GM12878 (cell line): ENCODE results near the gene HBP1. TPM values are rescaled to one million over a fixed set of nuclear protein-coding genes. Genes with fewer than 3 reads are reported as not detected.

Source experiments
- ATF7 ChIP-seq: fragments of 450-650 bp; IDR thresholded peaks from 2 replicates; pipeline ENCODE4 v1.6.1; 2016; ENCODE audit warnings: low read depth, mild to moderate bottlenecking
- BMI1 ChIP-seq: fragments of 450-650 bp; IDR thresholded peaks from 2 replicates; pipeline ENCODE4 v1.6.1; 2016; ENCODE audit warnings: mild to moderate bottlenecking, moderate library complexity, borderline replicate concordance
- CTCF ChIP-seq, 3 experiments: IDR thresholded peaks in 2 of 3; conservative IDR thresholded peaks in 1 of 3; 2 replicates each; pipeline ENCODE4 v1.5.1; 2011; ENCODE audit warnings: low read depth in 3 of 3, low read length in 3 of 3, mild to moderate bottlenecking in 3 of 3, control low read depth in 2 of 3, moderate library complexity in 2 of 3, inconsistent platforms in 1 of 3, mixed read lengths in 1 of 3; ENCODE audit not compliant: control insufficient read depth in 2 of 3, insufficient read depth in 1 of 3; ENCODE audit errors: extremely low read depth in 1 of 3
- CUX1 ChIP-seq: IDR thresholded peaks from 2 replicates; pipeline ENCODE4 v1.6.1; 2012; ENCODE audit warnings: improper control_type of control experiment, low read depth, low read length; ENCODE audit not compliant: insufficient replicate concordance
- EGR1 ChIP-seq, 2 experiments: IDR thresholded peaks; 1 replicate in 1 of 2; 2 replicates in 1 of 2; pipeline ENCODE4 v1.6.1; 2011 to 2012; ENCODE audit warnings: low read depth in 2 of 2, low read length in 2 of 2, borderline replicate concordance in 1 of 2, mild to moderate bottlenecking in 1 of 2, moderate library complexity in 1 of 2
- HDGF ChIP-seq: fragments of 450-650 bp; IDR thresholded peaks from 2 replicates; pipeline ENCODE4 v1.6.1; 2016; ENCODE audit warnings: antibody characterized with exemption
- IKZF2 ChIP-seq, 2 experiments: fragments of 450-650 bp; IDR thresholded peaks; 2 replicates each; pipeline ENCODE4 v1.6.1; 2017; ENCODE audit warnings: mild to moderate bottlenecking in 2 of 2, moderate library complexity in 2 of 2
- KDM1A ChIP-seq: fragments of 200-600 bp; sonication (generic); IDR thresholded peaks from 2 replicates; pipeline ENCODE4 v1.6.1; 2016; ENCODE audit warnings: borderline replicate concordance
- MTA3 ChIP-seq: IDR thresholded peaks from 2 replicates; pipeline ENCODE4 v1.6.1; 2012; ENCODE audit warnings: low read length, inconsistent platforms, borderline replicate concordance
- NR2F1 ChIP-seq: fragments of 450-650 bp; conservative IDR thresholded peaks from 2 replicates; pipeline ENCODE4 v1.6.1; 2017; ENCODE audit warnings: mild to moderate bottlenecking
- PML ChIP-seq: IDR thresholded peaks from 2 replicates; pipeline ENCODE4 v1.6.1; 2012; ENCODE audit warnings: low read length, inconsistent platforms
- RAD21 ChIP-seq: IDR thresholded peaks from 2 replicates; pipeline ENCODE4 v1.6.1; 2011; ENCODE audit warnings: mild to moderate bottlenecking, low read depth, low read length, moderate library complexity; ENCODE audit not compliant: insufficient read depth
- RB1 ChIP-seq: fragments of 450-650 bp; formaldehyde crosslinking; IDR thresholded peaks from 2 replicates; pipeline ENCODE4 v1.6.1; 2017; ENCODE audit warnings: mild to moderate bottlenecking, borderline replicate concordance
- SMARCA5 ChIP-seq: fragments of 450-650 bp; IDR thresholded peaks from 2 replicates; pipeline ENCODE4 v1.6.1; 2017; ENCODE audit warnings: mild to moderate bottlenecking
- SP1 ChIP-seq: IDR thresholded peaks from one replicate; pipeline ENCODE4 v1.6.1; 2011; ENCODE audit warnings: low read depth, low read length
- SREBF1 ChIP-seq: IDR thresholded peaks from 2 replicates; pipeline ENCODE4 v1.6.1; 2012; ENCODE audit warnings: mild to moderate bottlenecking, low read length
- YY1 ChIP-seq: IDR thresholded peaks from 2 replicates; pipeline ENCODE4 v1.6.1; 2011; ENCODE audit warnings: low read depth, mild to moderate bottlenecking, low read length
- ZSCAN29 ChIP-seq: fragments of 450-650 bp; IDR thresholded peaks from 2 replicates; pipeline ENCODE4 v1.6.1; 2017; ENCODE audit warnings: mild to moderate bottlenecking, moderate library complexity
- polyA plus RNA-seq, 11 experiments: library from polyadenylated mRNA; depleted of rRNA in 4 of 11; unstranded in 6 of 11; stranded (reverse) in 5 of 11; fragments of >200 nt; fragmentation: Nextera tagmentation in 4 of 11; fragmentation: Illumina TruSeq in 1 of 11; extraction: Ambion mirVana in 4 of 11; extraction: Trizol in 1 of 11; gene quantifications; 1 replicate in 1 of 11; 2 replicates in 10 of 11; pipeline versions ENCODE4 v1.2.1 to v1.2.3, GENCODE V29; 2011 to 2016; ENCODE audit warnings: inconsistent platforms in 2 of 11, missing spikeins in 2 of 11, low read depth in 1 of 11
- total RNA-seq, 4 experiments: library from RNA; depleted of rRNA in 3 of 4; stranded (reverse); fragments of >200 nt in 3 of 4; fragmentation: Illumina TruSeq in 1 of 4; extraction: Trizol in 1 of 4; gene quantifications; 2 replicates each; pipeline versions ENCODE4 v1.2.1 to v1.2.3, GENCODE V29; 2013 to 2021
- TF ChIP-seq, protein P1 (sequence below): fragments of 450-650 bp; IDR thresholded peaks from 2 replicates; pipeline ENCODE4 v1.6.1; 2016; ENCODE audit warnings: mild to moderate bottlenecking, moderate library complexity, borderline replicate concordance

Gene HBP1
- total and polyA plus RNA-seq, 10 of the 15 experiments (the other 5 are each of a cell fraction or from before 2014, with no cell fraction given), result 5.8 to 30.9 (median 9.4) TPM

GRCh38 chr7:107167483-107168232 lies 1.1 kb upstream of the HBP1 start (continued):
- 0 out of 2 replicates have a peak, but pooled peaks have one; percentile 42 for TF ChIP-seq HDGF
- peak; percentile 47; the same call in 1 of the 2 replicates for TF ChIP-seq PML
- peak; percentile 92 for TF ChIP-seq ATF7
- no peak for TF ChIP-seq NR2F1
- no peak for TF ChIP-seq KDM1A
- TF ChIP-seq IKZF2 (IDR thresholded peaks at IDR 0.05), result peak; percentile 21 to 65; a peak in 2 of 4 replicates
- 0 out of 2 replicates have a peak, but pooled peaks have one; percentile 10 for TF ChIP-seq SMARCA5
- 0 out of 2 replicates have a peak, but pooled peaks have one; percentile 30 for TF ChIP-seq MTA3
- TF ChIP-seq CTCF (IDR thresholded peaks at IDR 0.05 in 2 of 3, conservative IDR thresholded peaks at IDR 0.05 in 1 of 3; ENCODE audit: control insufficient read depth in 2 of 3, extremely low read depth in 1 of 3, insufficient read depth in 1 of 3, low read depth in 3 of 3, low read length in 3 of 3), result peak in 1 of 3 experiments; percentile 24; a peak in 1 of 6 replicates
- no peak for TF ChIP-seq SP1
- peak; percentile 76; the same call in 1 of the 2 replicates for TF ChIP-seq YY1
- TF ChIP-seq RAD21, result 0 out of 2 replicates have a peak, but pooled peaks have one; percentile 15
- TF ChIP-seq SREBF1, result no peak
- peak in 1 of 2 experiments; percentile 70; a peak in 2 of 3 replicates for TF ChIP-seq EGR1 (IDR thresholded peaks at IDR 0.05; ENCODE audit: borderline replicate concordance in 1 of 2, low read depth in 2 of 2, low read length in 2 of 2)
- no peak for TF ChIP-seq ZSCAN29
- TF ChIP-seq BMI1, result no peak
- TF ChIP-seq, protein P1, sequence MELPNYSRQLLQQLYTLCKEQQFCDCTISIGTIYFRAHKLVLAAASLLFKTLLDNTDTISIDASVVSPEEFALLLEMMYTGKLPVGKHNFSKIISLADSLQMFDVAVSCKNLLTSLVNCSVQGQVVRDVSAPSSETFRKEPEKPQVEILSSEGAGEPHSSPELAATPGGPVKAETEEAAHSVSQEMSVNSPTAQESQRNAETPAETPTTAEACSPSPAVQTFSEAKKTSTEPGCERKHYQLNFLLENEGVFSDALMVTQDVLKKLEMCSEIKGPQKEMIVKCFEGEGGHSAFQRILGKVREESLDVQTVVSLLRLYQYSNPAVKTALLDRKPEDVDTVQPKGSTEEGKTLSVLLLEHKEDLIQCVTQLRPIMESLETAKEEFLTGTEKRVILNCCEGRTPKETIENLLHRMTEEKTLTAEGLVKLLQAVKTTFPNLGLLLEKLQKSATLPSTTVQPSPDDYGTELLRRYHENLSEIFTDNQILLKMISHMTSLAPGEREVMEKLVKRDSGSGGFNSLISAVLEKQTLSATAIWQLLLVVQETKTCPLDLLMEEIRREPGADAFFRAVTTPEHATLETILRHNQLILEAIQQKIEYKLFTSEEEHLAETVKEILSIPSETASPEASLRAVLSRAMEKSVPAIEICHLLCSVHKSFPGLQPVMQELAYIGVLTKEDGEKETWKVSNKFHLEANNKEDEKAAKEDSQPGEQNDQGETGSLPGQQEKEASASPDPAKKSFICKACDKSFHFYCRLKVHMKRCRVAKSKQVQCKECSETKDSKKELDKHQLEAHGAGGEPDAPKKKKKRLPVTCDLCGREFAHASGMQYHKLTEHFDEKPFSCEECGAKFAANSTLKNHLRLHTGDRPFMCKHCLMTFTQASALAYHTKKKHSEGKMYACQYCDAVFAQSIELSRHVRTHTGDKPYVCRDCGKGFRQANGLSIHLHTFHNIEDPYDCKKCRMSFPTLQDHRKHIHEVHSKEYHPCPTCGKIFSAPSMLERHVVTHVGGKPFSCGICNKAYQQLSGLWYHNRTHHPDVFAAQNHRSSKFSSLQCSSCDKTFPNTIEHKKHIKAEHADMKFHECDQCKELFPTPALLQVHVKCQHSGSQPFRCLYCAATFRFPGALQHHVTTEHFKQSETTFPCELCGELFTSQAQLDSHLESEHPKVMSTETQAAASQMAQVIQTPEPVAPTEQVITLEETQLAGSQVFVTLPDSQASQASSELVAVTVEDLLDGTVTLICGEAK, result peak; percentile 52; the same call in 1 of the 2 replicates
- peak; percentile 41 for TF ChIP-seq CUX1
- TF ChIP-seq RB1, result 0 out of 2 replicates have a peak, but pooled peaks have one; percentile 60
